HepG2 (cell line): ENCODE results near the gene PAQR7. TPM values are rescaled to one million over a fixed set of nuclear protein-coding genes. Genes with fewer than 3 reads are reported as not detected.

Source experiments
- AGO1 ChIP-seq: fragments of 200-400 bp; formaldehyde crosslinking; IDR thresholded peaks from 2 replicates; pipeline ENCODE4 v1.6.1; 2017; ENCODE audit warnings: mild to moderate bottlenecking, low read depth, low read length, moderate library complexity; ENCODE audit not compliant: poor library complexity, severe bottlenecking
- EED ChIP-seq: sonication (generic); formaldehyde crosslinking; IDR thresholded peaks from 2 replicates; pipeline ENCODE4 v1.5.0; 2020; ENCODE audit warnings: mild to moderate bottlenecking, missing genetic modification reagents
- GATAD1 ChIP-seq: IDR thresholded peaks from 2 replicates; pipeline ENCODE4 v1.6.1; 2016; ENCODE audit warnings: missing genetic modification reagents, missing compliant biosample characterization
- HMGA1 ChIP-seq: sonication (generic); formaldehyde crosslinking; conservative IDR thresholded peaks from 2 replicates; pipeline ENCODE4 v1.4.0; 2020; ENCODE audit warnings: missing genetic modification reagents
- MED1 ChIP-seq: sonication (generic); formaldehyde crosslinking; IDR thresholded peaks from 2 replicates; pipeline ENCODE4 v1.4.0; 2020; ENCODE audit warnings: missing genetic modification reagents
- MIER2 ChIP-seq: IDR thresholded peaks from 2 replicates; pipeline ENCODE4 v1.6.1; 2016; ENCODE audit warnings: missing biosample characterization, missing genetic modification reagents
- MLXIP ChIP-seq: sonication (generic); formaldehyde crosslinking; IDR thresholded peaks from 2 replicates; pipeline ENCODE4 v1.9.0; 2021; ENCODE audit warnings: missing genetic modification reagents, borderline replicate concordance
- NCOA2 ChIP-seq: sonication (generic); formaldehyde crosslinking; IDR thresholded peaks from 2 replicates; pipeline ENCODE4 v1.8.0; 2022; ENCODE audit warnings: inconsistent platforms
- NR2F2 ChIP-seq: IDR thresholded peaks from 2 replicates; pipeline ENCODE4 v1.6.1; 2012; ENCODE audit warnings: low read depth, inconsistent platforms, borderline replicate concordance
- RXRA ChIP-seq: sonication (generic); formaldehyde crosslinking; IDR thresholded peaks from 2 replicates; pipeline ENCODE4 v1.5.1; 2020; ENCODE audit warnings: missing genetic modification reagents
- SATB2 ChIP-seq: sonication (generic); formaldehyde crosslinking; IDR thresholded peaks from 2 replicates; pipeline ENCODE4 v1.5.0; 2020; ENCODE audit warnings: missing genetic modification reagents
- SMAD9 ChIP-seq: sonication (generic); formaldehyde crosslinking; IDR thresholded peaks from 2 replicates; pipeline ENCODE4 v1.5.1; 2020; ENCODE audit warnings: mild to moderate bottlenecking, missing genetic modification reagents
- SMARCE1 ChIP-seq: fragments of 450-650 bp; IDR thresholded peaks from 2 replicates; pipeline ENCODE4 v1.6.1; 2017; ENCODE audit warnings: borderline replicate concordance
- SOX13 ChIP-seq, 3 experiments: fragments of 450-650 bp in 1 of 3; sonication (generic) in 1 of 3; formaldehyde crosslinking in 1 of 3; IDR thresholded peaks in 2 of 3; conservative IDR thresholded peaks in 1 of 3; 2 replicates each; pipeline versions ENCODE4 v1.5.0 to v1.6.1; 2016 to 2020; ENCODE audit warnings: antibody characterized with exemption in 1 of 3, mild to moderate bottlenecking in 1 of 3, missing compliant biosample characterization in 1 of 3, missing genetic modification reagents in 1 of 3, moderate library complexity in 1 of 3
- SRF ChIP-seq: IDR thresholded peaks from 2 replicates; pipeline ENCODE4 v1.6.1; 2011; ENCODE audit warnings: mild to moderate bottlenecking, low read depth, low read length, moderate library complexity
- TRIM24 ChIP-seq: sonication (generic); formaldehyde crosslinking; IDR thresholded peaks from 2 replicates; pipeline ENCODE4 v1.8.0; 2022; ENCODE audit warnings: mild to moderate bottlenecking, missing genetic modification reagents
- ZBTB34 ChIP-seq: sonication (generic); formaldehyde crosslinking; IDR thresholded peaks from 2 replicates; pipeline ENCODE4 v1.8.0; 2022; ENCODE audit warnings: mild to moderate bottlenecking, missing genetic modification reagents
- ZNF639 ChIP-seq: conservative IDR thresholded peaks from 2 replicates; pipeline ENCODE4 v1.6.1; 2018; ENCODE audit warnings: missing genetic modification reagents
- ZNF780A ChIP-seq: sonication (generic); formaldehyde crosslinking; IDR thresholded peaks from 2 replicates; pipeline ENCODE4 v1.8.0; 2022; ENCODE audit warnings: mild to moderate bottlenecking, missing genetic modification reagents, moderate library complexity
- ZSCAN21 ChIP-seq: sonication (generic); formaldehyde crosslinking; IDR thresholded peaks from 2 replicates; pipeline ENCODE4 v1.8.0; 2022; ENCODE audit warnings: mild to moderate bottlenecking, missing genetic modification reagents, moderate library complexity, borderline replicate concordance
- ZSCAN25 ChIP-seq: sonication (generic); formaldehyde crosslinking; IDR thresholded peaks from 2 replicates; pipeline ENCODE4 v1.8.0; 2022; ENCODE audit warnings: mild to moderate bottlenecking, missing genetic modification reagents
- polyA plus RNA-seq, 8 experiments: library from polyadenylated mRNA; depleted of rRNA in 3 of 8; stranded (reverse) in 7 of 8; unstranded in 1 of 8; fragments of >200 nt; fragmentation: Illumina TruSeq in 4 of 8; extraction: Trizol in 4 of 8; gene quantifications; 2 replicates each; pipeline versions ENCODE4 v1.2.1 to v1.2.3, GENCODE V29; 2011 to 2016; ENCODE audit warnings: low read depth in 4 of 8, missing spikeins in 1 of 8, mixed read lengths in 1 of 8; ENCODE audit not compliant: insufficient read depth in 1 of 8
- total RNA-seq, 5 experiments: library from RNA; depleted of rRNA; stranded (reverse); fragments of >200 nt; fragmentation: Illumina TruSeq; extraction: Trizol; gene quantifications; 2 replicates each; pipeline ENCODE4 v1.2.3, GENCODE V29; 2016; ENCODE audit warnings: low read depth in 1 of 5

Gene PAQR7
- total and polyA plus RNA-seq, 2 of the 13 experiments (the other 11 are each of a cell fraction or from before 2014, with no cell fraction given): 13.2 to 16.6 TPM

GRCh38 chr1:25858906-25859789, 16.4 kb downstream of the PAQR7 start, which contains the start of gene AUNIP (continued):
- no peak for TF ChIP-seq SOX13 (IDR thresholded peaks at IDR 0.05)
- TF ChIP-seq SOX13 (CRISPR knock-in tag; conservative IDR thresholded peaks at IDR 0.05 in 1 of 2, IDR thresholded peaks at IDR 0.05 in 1 of 2): peak in 1 of 2 experiments; percentile 61; a peak in 2 of 4 replicates
- TF ChIP-seq TRIM24 (CRISPR knock-in tag): no peak
- peak; percentile 30; the same call in 1 of the 2 replicates for TF ChIP-seq NCOA2
- TF ChIP-seq SMAD9 (CRISPR knock-in tag): no peak
- no peak for TF ChIP-seq ZNF780A
- TF ChIP-seq MIER2: no peak
- no peak for TF ChIP-seq SRF
- no peak; the same call in 1 of the 2 replicates for TF ChIP-seq ZNF639 (CRISPR knock-in tag)
- peak; percentile 85; the same call in 1 of the 2 replicates for TF ChIP-seq MLXIP (CRISPR knock-in tag)
- no peak for TF ChIP-seq ZSCAN25
- TF ChIP-seq SATB2 (CRISPR knock-in tag): 0 out of 2 replicates have a peak, but pooled peaks have one; percentile 46
- peak; percentile 37 for TF ChIP-seq AGO1
- peak; percentile 72 for TF ChIP-seq MED1
- TF ChIP-seq EED (CRISPR knock-in tag): no peak
- TF ChIP-seq SMARCE1: no peak
- TF ChIP-seq RXRA (CRISPR knock-in tag): no peak
- TF ChIP-seq ZBTB34 (CRISPR knock-in tag): peak; percentile 53; the same call in 1 of the 2 replicates
- TF ChIP-seq ZSCAN21 (CRISPR knock-in tag): peak; percentile 74; the same call in 1 of the 2 replicates
- no peak for TF ChIP-seq HMGA1 (CRISPR knock-in tag)
- TF ChIP-seq NR2F2: no peak
- TF ChIP-seq GATAD1: peak; percentile 62
